LHCN-M2 (cell line): ENCODE measurements around the gene FBXL20. TPM values are rescaled to one million over a fixed set of nuclear protein-coding genes. Genes with fewer than 3 reads are reported as not detected.

Experiments
- DNase-seq: peaks from one replicate; pipeline ENCODE4 v3.0.0-alpha.2; 2012; ENCODE audit warnings: low read depth
- total RNA-seq: library from RNA; depleted of rRNA; stranded (reverse); fragments of >200 nt; gene quantifications from 2 replicates; pipeline ENCODE4 v1.2.3, GENCODE V29; 2014; rRNA removed

FBXL20 gene
- total RNA-seq, 1 experiment from 2014 or later: 7.0 TPM

DNA sequence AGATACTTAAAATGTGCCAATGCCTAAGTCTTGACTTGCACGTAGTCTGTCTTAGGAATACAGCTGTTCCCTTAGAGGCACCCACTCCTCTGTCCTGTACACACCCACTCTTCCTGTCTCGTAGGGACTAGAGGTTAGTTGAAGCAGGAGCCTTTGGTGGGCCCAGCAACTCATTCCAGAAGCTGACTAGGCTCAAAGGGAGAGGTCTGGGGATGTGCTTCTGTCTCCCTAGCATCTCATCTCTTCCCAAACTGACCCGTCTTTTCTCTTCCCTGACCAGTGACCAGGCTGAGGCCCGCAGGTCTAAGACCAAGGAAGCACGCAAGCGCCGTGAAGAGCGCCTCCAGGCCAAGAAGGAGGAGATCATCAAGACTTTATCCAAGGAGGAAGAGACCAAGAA, 197.2 kb downstream of the FBXL20 start:
- no peak for DNase-seq

Other genes with a start within 250 kb of the FBXL20 start
- 0.83 and 1.9 TPM in 2 replicates for gene PLXDC1, start 250.0 kb downstream of the FBXL20 start, total RNA-seq
- not detected in 2 replicates for gene ARL5C, start 235.5 kb downstream of the FBXL20 start, total RNA-seq
- 3.8 and 4.0 TPM in 2 replicates for gene CACNB1, start 204.0 kb downstream of the FBXL20 start, total RNA-seq
- gene RPL19, start 201.3 kb downstream of the FBXL20 start, total RNA-seq: 2,020 and 2,409 TPM in 2 replicates
- 0.11 TPM in 1 of 2 replicates, not detected in the other for gene STAC2, start 175.7 kb downstream of the FBXL20 start, total RNA-seq
- 17.2 and 21.3 TPM in 2 replicates for gene MED1, start 49.6 kb upstream of the FBXL20 start, total RNA-seq
- gene CDK12, start 59.9 kb upstream of the FBXL20 start, total RNA-seq: 26.0 and 27.7 TPM in 2 replicates
- gene NEUROD2, start 206.3 kb upstream of the FBXL20 start, total RNA-seq: not detected in 2 replicates
- not detected in 2 replicates for gene PPP1R1B, start 225.3 kb upstream of the FBXL20 start, total RNA-seq
- 36.4 and 46.0 TPM in 2 replicates for gene STARD3, start 235.5 kb upstream of the FBXL20 start, total RNA-seq